Activated naive CD4-positive, alpha-beta T cell treated with anti-CD3 and anti-CD28 coated beads, Interleukin-2, amount 50 U/mL, for 72 hours (primary cell): ENCODE measurements around the gene OBSCN. TPM values are rescaled to one million over a fixed set of nuclear protein-coding genes. Genes with fewer than 3 reads are reported as not detected.

Source experiments
- ATAC-seq, 2 donors: fragments of 150-1000 bp; cut with Tn5 transposase; 2 replicates each; pipeline ENCODE4 v1.10.0; 2021; ENCODE audit warnings: mild to moderate bottlenecking in 2 of 2, moderate library complexity in 2 of 2
- DNase-seq, 2 donors: peaks; one replicate each; pipeline ENCODE4 v3.0.0; 2021 to 2022; ENCODE audit warnings: low spot score in 2 of 2
- H3K27ac Mint-ChIP-seq, 2 donors: one replicate each; pipeline ENCODE4 v1.8.0; 2022; ENCODE audit warnings: mild to moderate bottlenecking in 2 of 2, mixed read lengths in 2 of 2
- H3K36me3 Mint-ChIP-seq, 2 donors: one replicate each; pipeline ENCODE4 v1.8.0; 2022; ENCODE audit warnings: mixed read lengths in 2 of 2
- H3K9me3 Mint-ChIP-seq, 2 donors: one replicate each; pipeline ENCODE4 v1.8.0; 2022; ENCODE audit warnings: mixed read lengths in 2 of 2
- total RNA-seq, 2 donors: library from RNA; stranded (reverse); gene quantifications; one replicate each; pipeline ENCODE4 v1.2.3, GENCODE V29; 2022

OBSCN gene
- total RNA-seq, 2 donors from 2014 or later = 20.8 to 37.5 TPM

GRCh38 chr1:228205526-228206436 lies 2.1 kb upstream of the OBSCN start:
- Mint-ChIP-seq H3K9me3 (peaks cover 0 to 5% of the 10 kb centered on the region in 2 donors), H3K27ac (no peak overlapping the region), H3K36me3 (no peaks in the 10 kb centered on the region)
- DNase-seq (no peak), ATAC-seq (no peak)

- Mint-ChIP-seq H3K9me3 (no peaks in the 10 kb centered on the region), H3K27ac (no peak overlapping the region), H3K36me3 (no peaks in the 10 kb centered on the region)
- DNase-seq = no peak
- peak; percentile 8 to 29 for ATAC-seq
These were observed 1.1 kb upstream of the OBSCN start for GRCh38 chr1:228206582-228207351.

- no peaks in the 10 kb centered on the region for H3K9me3 Mint-ChIP-seq
- no peak overlapping the region for H3K27ac Mint-ChIP-seq
- no peaks in the 10 kb centered on the region for H3K36me3 Mint-ChIP-seq
- ATAC-seq = peak in 1 of 2 donors; percentile 2
- no peak for DNase-seq
These were observed 448 bp upstream of the OBSCN start for GRCh38 chr1:228207381-228207810.

- no peaks in the 10 kb centered on the region for H3K9me3 Mint-ChIP-seq
- ATAC-seq = no peak
- peak overlapping the region in 1 of 2 donors; percentile 36 for H3K27ac Mint-ChIP-seq
- no peaks in the 10 kb centered on the region for H3K36me3 Mint-ChIP-seq
- DNase-seq = no peak
These were observed 1.1 kb downstream of the OBSCN start for GRCh38 chr1:228208831-228209551.

DNA sequence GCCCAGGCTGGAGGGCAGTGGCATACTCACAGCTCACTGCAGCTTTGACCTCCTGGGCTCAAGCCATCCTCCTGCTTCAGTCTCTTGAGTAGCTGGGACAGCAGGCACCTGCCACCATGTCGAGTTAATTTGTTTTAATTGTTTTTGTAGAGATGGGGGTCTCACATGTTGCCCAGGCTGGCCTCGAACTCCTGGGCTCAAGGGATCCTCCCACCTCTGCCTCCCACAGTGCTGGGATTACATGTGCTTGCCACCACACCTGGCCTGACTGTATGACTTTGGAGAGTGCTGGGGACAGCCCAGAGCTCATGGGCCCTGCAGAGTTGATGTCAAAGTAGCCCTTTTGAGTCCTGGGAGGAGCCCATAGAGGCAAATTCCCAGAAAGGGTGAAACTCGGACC lies 1.8 kb downstream of the OBSCN start:
- no peak overlapping the region for H3K27ac Mint-ChIP-seq
- no peak for DNase-seq
- no peaks in the 10 kb centered on the region for H3K36me3 Mint-ChIP-seq
- ATAC-seq = no peak
- no peaks in the 10 kb centered on the region for H3K9me3 Mint-ChIP-seq

DNA sequence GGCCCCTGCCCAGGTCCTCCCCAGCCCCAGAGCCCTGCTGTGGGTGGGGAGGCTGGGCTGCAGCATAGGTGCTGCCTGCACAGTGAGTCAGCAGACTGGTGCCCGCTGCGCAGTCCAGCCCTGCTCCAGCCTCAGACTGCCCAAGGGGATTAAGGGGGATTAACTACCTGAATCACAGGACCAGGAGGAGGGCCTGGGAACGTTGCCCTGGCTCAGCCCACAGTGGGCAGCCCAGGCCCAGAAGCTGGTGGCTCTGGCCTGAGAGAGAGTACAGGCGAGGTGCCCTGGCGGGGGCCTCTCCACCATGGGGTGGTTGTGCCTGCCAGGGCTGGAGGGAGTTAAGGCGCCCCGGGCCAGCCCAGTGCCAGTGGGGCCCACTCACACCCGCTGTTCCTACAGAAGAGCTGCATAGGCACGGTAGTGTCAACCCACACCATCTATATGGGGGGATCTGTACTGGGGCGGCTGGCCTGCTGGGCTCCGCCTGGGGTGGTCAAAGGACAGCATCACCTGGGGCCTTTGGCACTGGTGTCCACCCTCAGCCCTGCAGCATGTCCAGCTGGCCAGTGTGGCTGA lies 2.3 kb downstream of the OBSCN start:
- no peak for ATAC-seq
- no peaks in the 10 kb centered on the region for H3K36me3 Mint-ChIP-seq
- no peaks in the 10 kb centered on the region for H3K9me3 Mint-ChIP-seq
- H3K27ac Mint-ChIP-seq = no peak overlapping the region
- DNase-seq = no peak

DNA sequence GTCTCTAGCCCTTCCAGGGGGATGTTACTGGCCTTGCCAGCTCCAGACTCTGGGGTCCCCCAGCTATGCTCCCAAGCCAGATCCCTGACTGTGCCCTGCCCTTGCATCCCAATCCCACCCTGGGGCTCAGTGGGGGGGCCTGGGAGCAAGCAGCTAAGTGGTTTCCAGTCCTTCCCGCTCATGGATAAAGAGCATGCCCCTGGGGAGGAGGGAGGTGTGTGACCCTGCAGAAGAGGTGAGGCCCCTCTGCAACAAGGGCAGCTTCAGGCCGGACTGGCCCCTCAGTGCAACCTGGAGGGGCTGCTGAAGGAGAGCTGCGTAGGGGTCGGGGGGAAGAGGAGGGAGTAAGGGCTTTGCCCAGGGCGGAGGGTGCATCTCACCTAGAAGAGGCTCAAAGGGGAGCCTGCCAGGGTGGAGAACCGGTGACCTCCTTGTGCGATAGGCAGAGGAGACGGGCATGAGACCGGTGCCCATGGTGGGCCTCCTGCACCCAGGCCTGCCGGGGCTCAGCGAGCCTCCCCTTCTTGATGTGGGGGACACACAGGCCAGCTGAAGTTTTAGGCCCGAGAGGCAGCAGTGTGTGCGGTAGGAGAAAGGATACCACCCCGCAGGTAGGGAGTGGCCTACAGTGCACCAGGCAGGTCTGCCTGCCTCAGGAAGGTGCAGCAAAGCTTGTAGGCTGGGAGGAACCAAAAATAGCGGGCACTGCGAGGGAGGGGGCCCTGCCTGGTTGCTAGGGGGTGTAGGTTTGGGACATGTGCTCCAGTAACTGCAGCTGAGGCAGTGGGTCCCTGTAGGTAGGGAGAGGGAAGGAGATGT lies 3.1 kb downstream of the OBSCN start:
- H3K36me3 Mint-ChIP-seq = no peaks in the 10 kb centered on the region

GRCh38 chr1:228211531-228212414 lies 3.9 kb downstream of the OBSCN start:
- Mint-ChIP-seq H3K27ac (no peak overlapping the region), H3K9me3 (no peaks in the 10 kb centered on the region), H3K36me3 (no peaks in the 10 kb centered on the region)
- DNase-seq = no peak
- ATAC-seq = no peak

More for the DNA sequence above, 3.1 kb downstream of the OBSCN start:
- ATAC-seq (no peak), DNase-seq (no peak)
- no peak overlapping the region for H3K27ac Mint-ChIP-seq
- H3K9me3 Mint-ChIP-seq = no peaks in the 10 kb centered on the region

- Mint-ChIP-seq H3K36me3 (no peaks in the 10 kb centered on the region), H3K27ac (peak overlapping the region in 1 of 2 donors; percentile 78), H3K9me3 (no peaks in the 10 kb centered on the region)
- ATAC-seq (no peak), DNase-seq (no peak)
These were observed 4.6 kb downstream of the OBSCN start for GRCh38 chr1:228212415-228212965.

- no peaks in the 10 kb centered on the region for H3K9me3 Mint-ChIP-seq
- H3K36me3 Mint-ChIP-seq = no peaks in the 10 kb centered on the region
- peak; percentile 81 to 87 for DNase-seq
- peak overlapping the region; percentile 77 to 78 for H3K27ac Mint-ChIP-seq
- ATAC-seq = peak; percentile 92 to 95
These were observed 5.4 kb downstream of the OBSCN start for GRCh38 chr1:228212966-228213844.

- Mint-ChIP-seq H3K9me3 (no peaks in the 10 kb centered on the region), H3K36me3 (no peaks in the 10 kb centered on the region), H3K27ac (peak overlapping the region in 1 of 2 donors; percentile 78)
- DNase-seq = no peak
- no peak for ATAC-seq
These were observed 6.3 kb downstream of the OBSCN start for GRCh38 chr1:228213917-228214808.

GRCh38 chr1:228214921-228215662 lies 7.2 kb downstream of the OBSCN start:
- DNase-seq (no peak), ATAC-seq (no peak)
- H3K9me3 Mint-ChIP-seq = no peaks in the 10 kb centered on the region
- no peak overlapping the region for H3K27ac Mint-ChIP-seq
- H3K36me3 Mint-ChIP-seq = peaks cover 0 to under 1% of the 10 kb centered on the region in 2 donors
